Spleen (tissue), 7 donors: ENCODE results near the gene TRABD2A.

Source experiments
- POLR2A ChIP-seq, 3 donors: fragments of 450-650 bp; IDR thresholded peaks; one replicate each; pipeline ENCODE4 v1.5.1; 2017; ENCODE audit warnings: antibody characterized with exemption in 3 of 3, mild to moderate bottlenecking in 1 of 3
- TF ChIP-seq, protein P1 (sequence below), 11 experiments: fragments of 200-600 bp in 7 of 11; fragments of 450-650 bp in 4 of 11; sonication (generic) in 4 of 11; IDR thresholded peaks in 8 of 11; conservative IDR thresholded peaks in 3 of 11; 1 replicate in 7 of 11; 2 replicates in 4 of 11; pipeline versions ENCODE4 v1.4.0 to v1.8.0; 2016 to 2021; ENCODE audit warnings: antibody characterized with exemption in 11 of 11, inconsistent platforms in 4 of 11, mild to moderate bottlenecking in 1 of 11
- donor health status: DM: no; HTN: no; CAD: no; lungs with moderate emphysema.
- donor health status: DM: no; HTN: no; CAD: no.
- donor health status: DM: no; HTN: no; CAD: no.

DNA sequence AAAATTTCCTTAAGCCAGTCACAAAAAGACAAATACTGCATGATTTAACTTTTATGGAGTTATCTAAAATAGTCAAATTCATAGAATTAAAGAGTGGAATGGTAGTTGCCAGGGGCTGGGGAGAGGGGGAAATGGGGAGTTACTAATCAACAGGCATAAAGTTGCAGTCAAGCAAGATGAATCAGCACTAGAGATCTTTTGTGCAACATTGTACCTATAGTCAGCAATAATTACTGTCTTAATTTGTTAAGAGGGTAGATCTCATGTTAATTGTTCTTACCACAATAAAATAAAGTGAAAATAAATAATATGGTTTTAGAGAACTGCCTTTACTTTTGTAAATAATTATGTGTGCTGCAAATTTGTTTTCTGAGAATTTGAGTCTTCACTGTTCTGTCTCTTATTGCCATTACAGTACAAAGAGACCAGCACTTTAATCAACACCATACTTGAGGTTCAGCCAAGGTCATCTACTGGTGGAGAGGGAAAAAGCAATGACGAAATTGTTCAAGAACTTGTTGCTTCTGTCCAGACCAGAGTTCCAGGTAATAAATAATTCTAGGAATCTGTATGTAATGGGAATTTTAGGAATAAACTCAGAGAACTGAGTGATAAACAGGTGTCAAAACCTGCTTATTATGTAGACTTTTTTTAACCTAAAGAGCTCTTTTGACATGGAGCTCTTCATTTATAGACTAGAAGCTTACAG, 75.5 kb downstream of the TRABD2A start:
- TF ChIP-seq, protein P1, sequence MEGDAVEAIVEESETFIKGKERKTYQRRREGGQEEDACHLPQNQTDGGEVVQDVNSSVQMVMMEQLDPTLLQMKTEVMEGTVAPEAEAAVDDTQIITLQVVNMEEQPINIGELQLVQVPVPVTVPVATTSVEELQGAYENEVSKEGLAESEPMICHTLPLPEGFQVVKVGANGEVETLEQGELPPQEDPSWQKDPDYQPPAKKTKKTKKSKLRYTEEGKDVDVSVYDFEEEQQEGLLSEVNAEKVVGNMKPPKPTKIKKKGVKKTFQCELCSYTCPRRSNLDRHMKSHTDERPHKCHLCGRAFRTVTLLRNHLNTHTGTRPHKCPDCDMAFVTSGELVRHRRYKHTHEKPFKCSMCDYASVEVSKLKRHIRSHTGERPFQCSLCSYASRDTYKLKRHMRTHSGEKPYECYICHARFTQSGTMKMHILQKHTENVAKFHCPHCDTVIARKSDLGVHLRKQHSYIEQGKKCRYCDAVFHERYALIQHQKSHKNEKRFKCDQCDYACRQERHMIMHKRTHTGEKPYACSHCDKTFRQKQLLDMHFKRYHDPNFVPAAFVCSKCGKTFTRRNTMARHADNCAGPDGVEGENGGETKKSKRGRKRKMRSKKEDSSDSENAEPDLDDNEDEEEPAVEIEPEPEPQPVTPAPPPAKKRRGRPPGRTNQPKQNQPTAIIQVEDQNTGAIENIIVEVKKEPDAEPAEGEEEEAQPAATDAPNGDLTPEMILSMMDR (IDR thresholded peaks at IDR 0.05 in 8 of 11, conservative IDR thresholded peaks at IDR 0.05 in 3 of 11): no peak
- no peak for TF ChIP-seq POLR2A (IDR thresholded peaks at IDR 0.05)
